ENCODE measurements around the gene LRP5.
A peak's percentile ranks its signal among the peaks of the same experiment; 100 is the strongest.

The LRP5 gene

GRCh38 chr11:68436162-68436888, 123.9 kb downstream of the LRP5 start:
- no peak overlapping the region for H3K4me3 ChIP-seq (replicated peaks; ENCODE audit: low read depth, low read length)
- no peak for DNase-seq (ENCODE audit: low read depth)
- no peak for TF ChIP-seq CTCF (IDR thresholded peaks at IDR 0.05; ENCODE audit: low read length, missing control alignments)

GRCh38 chr11:68436985-68437926, 124.9 kb downstream of the LRP5 start:
- peak; percentile 39 for TF ChIP-seq CTCF (IDR thresholded peaks at IDR 0.05; ENCODE audit: low read length, missing control alignments)
- H3K4me3 ChIP-seq (replicated peaks; ENCODE audit: low read depth, low read length) = no peak overlapping the region
- DNase-seq (ENCODE audit: low read depth) = peak; percentile 88

GRCh38 chr11:68437927-68438657, 125.7 kb downstream of the LRP5 start:
- no peak for TF ChIP-seq CTCF (IDR thresholded peaks at IDR 0.05; ENCODE audit: low read length, missing control alignments)
- no peak for DNase-seq (ENCODE audit: low read depth)
- H3K4me3 ChIP-seq (replicated peaks; ENCODE audit: low read depth, low read length) = no peak overlapping the region

GRCh38 chr11:68438658-68439259, 126.4 kb downstream of the LRP5 start:
- no peak overlapping the region for H3K4me3 ChIP-seq (replicated peaks; ENCODE audit: low read depth, low read length)
- DNase-seq (ENCODE audit: low read depth) = no peak
- TF ChIP-seq CTCF (IDR thresholded peaks at IDR 0.05; ENCODE audit: low read length, missing control alignments) = no peak

- no peak for TF ChIP-seq CTCF (IDR thresholded peaks at IDR 0.05; ENCODE audit: low read length, missing control alignments)
- H3K4me3 ChIP-seq (replicated peaks; ENCODE audit: low read depth, low read length) = no peak overlapping the region
- no peak for DNase-seq (ENCODE audit: low read depth)
These were observed 127.1 kb downstream of the LRP5 start for GRCh38 chr11:68439355-68440065.

GRCh38 chr11:68440224-68440623, 127.8 kb downstream of the LRP5 start:
- H3K4me3 ChIP-seq (replicated peaks; ENCODE audit: low read depth, low read length) = no peak overlapping the region
- TF ChIP-seq CTCF (IDR thresholded peaks at IDR 0.05; ENCODE audit: low read length, missing control alignments) = no peak
- no peak for DNase-seq (ENCODE audit: low read depth)

Measured in fibroblast of pulmonary artery (primary cell).